Activated gamma-delta T cell treated with anti-CD3 and anti-CD28 coated beads, Interleukin-2, amount 50 U/mL, for 16 hours (primary cell): ENCODE results near the gene MSANTD1.

Experiments
- DNase-seq: peaks from one replicate; pipeline ENCODE4 v3.0.0-alpha.2; 2020; ENCODE audit warnings: low read depth

Gene MSANTD1

GRCh38 chr4:3248811-3249661 lies at the start of gene MSANTD1:
MSANTD1 (plus strand) TSS chr4:3249159; CDS start chr4:3249223, 64 bp downstream.
- DNase-seq = no peak

- DNase-seq = no peak
Observed at GRCh38 chr4:3199653-3200422, 49.1 kb upstream of the MSANTD1 start.

- no peak for DNase-seq
Observed at GRCh38 chr4:3200423-3201090, 48.4 kb upstream of the MSANTD1 start.

GRCh38 chr4:3201718-3202702 lies 46.9 kb upstream of the MSANTD1 start:
- peak; percentile 58 for DNase-seq

- peak; percentile 7 for DNase-seq
Observed at GRCh38 chr4:3202836-3203820, 45.8 kb upstream of the MSANTD1 start.

GRCh38 chr4:3203971-3204431 lies 45.0 kb upstream of the MSANTD1 start:
- no peak for DNase-seq

GRCh38 chr4:3205995-3206394 lies 43.0 kb upstream of the MSANTD1 start:
- no peak for DNase-seq

GRCh38 chr4:3206439-3207100 lies 42.4 kb upstream of the MSANTD1 start:
- DNase-seq = no peak

GRCh38 chr4:3207531-3208037 lies 41.4 kb upstream of the MSANTD1 start:
- no peak for DNase-seq

- DNase-seq = no peak
Observed at GRCh38 chr4:3208826-3209225, 40.1 kb upstream of the MSANTD1 start.

GRCh38 chr4:3209551-3210325 lies 39.2 kb upstream of the MSANTD1 start:
- DNase-seq = no peak

- no peak for DNase-seq
Observed at GRCh38 chr4:3210467-3210866, 38.5 kb upstream of the MSANTD1 start.

GRCh38 chr4:3211866-3212265 lies 37.1 kb upstream of the MSANTD1 start:
- no peak for DNase-seq

GRCh38 chr4:3212391-3213105 lies 36.4 kb upstream of the MSANTD1 start:
- DNase-seq = no peak

- DNase-seq = no peak
Observed at GRCh38 chr4:3213106-3213425, 35.9 kb upstream of the MSANTD1 start.

- DNase-seq = no peak
Observed at GRCh38 chr4:3213661-3214250, 35.2 kb upstream of the MSANTD1 start.

GRCh38 chr4:3215256-3215655 lies 33.7 kb upstream of the MSANTD1 start:
- no peak for DNase-seq

- DNase-seq = no peak
Observed at GRCh38 chr4:3215733-3216132, 33.2 kb upstream of the MSANTD1 start.
